Panc1 (cell line): Measurements from ENCODE around the gene RNF222.
"Not testable (repeated sequence)": the region's sequence is repeated elsewhere in the genome, so short reads cannot be mapped to it uniquely, and the experiment has no call there.

Experiments
- POLR2AphosphoS5 ChIP-seq: IDR thresholded peaks from 2 replicates; pipeline ENCODE4 v1.6.1; 2012; ENCODE audit warnings: mild to moderate bottlenecking, low read depth, low read length, moderate library complexity
- TCF7L2 ChIP-seq: IDR thresholded peaks from 2 replicates; pipeline ENCODE4 v1.6.1; 2011; ENCODE audit warnings: mild to moderate bottlenecking, low read depth, low read length, inconsistent platforms
- TF ChIP-seq, protein P1 (sequence below): fragments of 450-650 bp; IDR thresholded peaks from 2 replicates; pipeline ENCODE4 v1.5.1; 2017; ENCODE audit warnings: mild to moderate bottlenecking
- TF ChIP-seq, protein P2 (sequence below), 2 experiments: IDR thresholded peaks; 2 replicates each; pipeline ENCODE4 v1.6.1; 2011 to 2012; ENCODE audit warnings: low read depth in 2 of 2, control low read depth in 1 of 2, low read length in 1 of 2, mild to moderate bottlenecking in 1 of 2, moderate library complexity in 1 of 2; ENCODE audit not compliant: insufficient read depth in 1 of 2

DNA sequence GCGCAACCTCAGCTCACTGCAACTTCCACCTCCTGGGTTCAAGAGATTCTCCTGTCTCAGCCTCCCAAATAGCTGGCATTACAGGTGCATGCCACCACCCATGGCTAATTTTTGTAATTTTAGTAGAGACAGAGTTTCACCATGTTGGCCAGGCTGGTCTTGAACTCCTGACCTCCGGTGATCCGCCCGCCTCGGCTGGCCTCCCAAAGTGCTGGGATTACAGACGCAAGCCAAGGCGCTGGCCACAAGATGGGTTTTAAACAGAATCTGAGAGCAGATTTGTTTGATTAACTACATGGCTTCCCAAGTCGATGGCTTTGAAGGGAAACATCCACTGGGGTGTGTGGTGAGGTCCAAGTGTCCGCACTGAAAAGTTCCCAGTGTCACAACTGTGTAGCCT lies 3.1 kb downstream of the RNF222 start:
- TF ChIP-seq POLR2AphosphoS5, TCF7L2: not testable (repeated sequence)
- TF ChIP-seq, protein P1, sequence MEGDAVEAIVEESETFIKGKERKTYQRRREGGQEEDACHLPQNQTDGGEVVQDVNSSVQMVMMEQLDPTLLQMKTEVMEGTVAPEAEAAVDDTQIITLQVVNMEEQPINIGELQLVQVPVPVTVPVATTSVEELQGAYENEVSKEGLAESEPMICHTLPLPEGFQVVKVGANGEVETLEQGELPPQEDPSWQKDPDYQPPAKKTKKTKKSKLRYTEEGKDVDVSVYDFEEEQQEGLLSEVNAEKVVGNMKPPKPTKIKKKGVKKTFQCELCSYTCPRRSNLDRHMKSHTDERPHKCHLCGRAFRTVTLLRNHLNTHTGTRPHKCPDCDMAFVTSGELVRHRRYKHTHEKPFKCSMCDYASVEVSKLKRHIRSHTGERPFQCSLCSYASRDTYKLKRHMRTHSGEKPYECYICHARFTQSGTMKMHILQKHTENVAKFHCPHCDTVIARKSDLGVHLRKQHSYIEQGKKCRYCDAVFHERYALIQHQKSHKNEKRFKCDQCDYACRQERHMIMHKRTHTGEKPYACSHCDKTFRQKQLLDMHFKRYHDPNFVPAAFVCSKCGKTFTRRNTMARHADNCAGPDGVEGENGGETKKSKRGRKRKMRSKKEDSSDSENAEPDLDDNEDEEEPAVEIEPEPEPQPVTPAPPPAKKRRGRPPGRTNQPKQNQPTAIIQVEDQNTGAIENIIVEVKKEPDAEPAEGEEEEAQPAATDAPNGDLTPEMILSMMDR, result not testable (repeated sequence)
- TF ChIP-seq, protein P2, sequence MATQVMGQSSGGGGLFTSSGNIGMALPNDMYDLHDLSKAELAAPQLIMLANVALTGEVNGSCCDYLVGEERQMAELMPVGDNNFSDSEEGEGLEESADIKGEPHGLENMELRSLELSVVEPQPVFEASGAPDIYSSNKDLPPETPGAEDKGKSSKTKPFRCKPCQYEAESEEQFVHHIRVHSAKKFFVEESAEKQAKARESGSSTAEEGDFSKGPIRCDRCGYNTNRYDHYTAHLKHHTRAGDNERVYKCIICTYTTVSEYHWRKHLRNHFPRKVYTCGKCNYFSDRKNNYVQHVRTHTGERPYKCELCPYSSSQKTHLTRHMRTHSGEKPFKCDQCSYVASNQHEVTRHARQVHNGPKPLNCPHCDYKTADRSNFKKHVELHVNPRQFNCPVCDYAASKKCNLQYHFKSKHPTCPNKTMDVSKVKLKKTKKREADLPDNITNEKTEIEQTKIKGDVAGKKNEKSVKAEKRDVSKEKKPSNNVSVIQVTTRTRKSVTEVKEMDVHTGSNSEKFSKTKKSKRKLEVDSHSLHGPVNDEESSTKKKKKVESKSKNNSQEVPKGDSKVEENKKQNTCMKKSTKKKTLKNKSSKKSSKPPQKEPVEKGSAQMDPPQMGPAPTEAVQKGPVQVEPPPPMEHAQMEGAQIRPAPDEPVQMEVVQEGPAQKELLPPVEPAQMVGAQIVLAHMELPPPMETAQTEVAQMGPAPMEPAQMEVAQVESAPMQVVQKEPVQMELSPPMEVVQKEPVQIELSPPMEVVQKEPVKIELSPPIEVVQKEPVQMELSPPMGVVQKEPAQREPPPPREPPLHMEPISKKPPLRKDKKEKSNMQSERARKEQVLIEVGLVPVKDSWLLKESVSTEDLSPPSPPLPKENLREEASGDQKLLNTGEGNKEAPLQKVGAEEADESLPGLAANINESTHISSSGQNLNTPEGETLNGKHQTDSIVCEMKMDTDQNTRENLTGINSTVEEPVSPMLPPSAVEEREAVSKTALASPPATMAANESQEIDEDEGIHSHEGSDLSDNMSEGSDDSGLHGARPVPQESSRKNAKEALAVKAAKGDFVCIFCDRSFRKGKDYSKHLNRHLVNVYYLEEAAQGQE (IDR thresholded peaks at IDR 0.05; ENCODE audit: insufficient read depth in 1 of 2, low read depth in 2 of 2, low read length in 1 of 2), result not testable (repeated sequence)
